Stimulated activated naive CD4-positive, alpha-beta T cell treated with Interleukin-2 at 50 U/mL for 16 hours (primary cell): ENCODE measurements around the gene ZNF3.
"Not testable (repeated sequence)": the region's sequence is repeated elsewhere in the genome, so short reads cannot be mapped to it uniquely, and the experiment has no call there.

ENCODE experiments used
- DNase-seq: peaks from one replicate; lab custom pipeline; 2025; lab: John Stamatoyannopoulos, UW

The ZNF3 gene

GRCh38 chr7:100081535-100082102 lies at the start of gene ZNF3:
ZNF3 (minus strand) TSS chr7:100081723; CDS start chr7:100077357, 4,366 bp downstream.
- peak; percentile 98 for DNase-seq

GRCh38 chr7:100130608-100131453 lies 49.3 kb upstream of the ZNF3 start:
- peak; percentile 72 for DNase-seq

- DNase-seq, result not testable (repeated sequence)
These were observed 48.7 kb upstream of the ZNF3 start for GRCh38 chr7:100130220-100130607.

- DNase-seq, result no peak
These were observed 47.1 kb upstream of the ZNF3 start for GRCh38 chr7:100128637-100128963.

GRCh38 chr7:100127866-100128636 lies 46.5 kb upstream of the ZNF3 start:
- DNase-seq, result no peak

GRCh38 chr7:100126931-100127865 lies 45.7 kb upstream of the ZNF3 start, which contains the start of gene MBLAC1:
MBLAC1 (plus strand) TSS chr7:100126967; CDS start chr7:100127396, 429 bp downstream.
- DNase-seq, result peak; percentile 87

GRCh38 chr7:100126239-100126930 lies 44.9 kb upstream of the ZNF3 start:
- DNase-seq, result no peak

- no peak for DNase-seq
These were observed 43.0 kb upstream of the ZNF3 start for GRCh38 chr7:100124301-100125230.

GRCh38 chr7:100122568-100122967 lies 41.0 kb upstream of the ZNF3 start:
- DNase-seq, result no peak

GRCh38 chr7:100122067-100122466 lies 40.5 kb upstream of the ZNF3 start:
- no peak for DNase-seq

GRCh38 chr7:100120733-100121036 lies 39.2 kb upstream of the ZNF3 start:
- no peak for DNase-seq

- peak; percentile 72 for DNase-seq
These were observed 38.6 kb upstream of the ZNF3 start for GRCh38 chr7:100119970-100120732.

GRCh38 chr7:100119072-100119969 lies 37.8 kb upstream of the ZNF3 start, which contains the start of the genes CNPY4 and TAF6:
CNPY4 (plus strand) TSS chr7:100119634; CDS start chr7:100119745, 111 bp downstream.
TAF6 (minus strand) TSS chr7:100119358; CDS start chr7:100114209, 5,149 bp downstream.
- DNase-seq, result peak; percentile 93

GRCh38 chr7:100118388-100119071 lies 37.0 kb upstream of the ZNF3 start:
- no peak for DNase-seq

- DNase-seq, result no peak
These were observed 33.5 kb upstream of the ZNF3 start for GRCh38 chr7:100115026-100115425.

GRCh38 chr7:100111914-100112313 lies 30.4 kb upstream of the ZNF3 start:
- DNase-seq, result no peak

GRCh38 chr7:100111156-100111555 lies 29.6 kb upstream of the ZNF3 start:
- no peak for DNase-seq
